ENCODE results near the gene DGAT2.

The DGAT2 gene

DNA sequence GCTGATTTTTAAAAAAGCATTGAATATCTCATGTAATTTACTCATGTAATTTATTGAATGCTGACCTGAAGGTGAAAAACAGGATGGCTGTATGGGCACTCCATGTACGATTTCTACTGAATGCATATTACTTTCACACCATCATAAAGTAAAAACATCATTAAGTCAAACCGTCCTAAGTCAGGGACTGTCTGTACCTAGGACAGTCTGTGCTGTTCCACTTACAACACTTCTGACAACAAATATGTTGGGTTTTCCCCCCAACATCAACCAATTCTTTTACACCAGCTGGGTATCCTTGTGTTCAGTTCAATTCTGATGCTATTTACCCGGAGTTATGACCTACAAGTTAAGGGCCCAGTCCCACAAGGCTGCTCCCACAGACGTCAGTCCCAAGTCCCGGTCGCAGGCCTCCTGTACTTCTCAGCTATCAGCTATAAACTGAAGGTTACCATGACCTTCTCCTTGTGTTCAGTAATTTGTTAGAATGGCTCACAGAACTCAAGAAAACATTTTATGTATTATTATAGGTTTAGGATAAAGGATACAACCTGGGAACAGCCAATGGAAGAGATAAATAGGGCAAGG, 63.4 kb downstream of the DGAT2 start:
- H3K27me3 ChIP-seq (ENCODE audit: insufficient read depth, poor library complexity, severe bottlenecking) = no peaks in the 10 kb centered on the region
- H3K4me3 ChIP-seq (ENCODE audit: severe bottlenecking) = no peak overlapping the region
- no peak for DNase-seq (ENCODE audit: low spot score)
- no peaks in the 10 kb centered on the region for H3K4me1 ChIP-seq (ENCODE audit: insufficient read depth, poor library complexity, severe bottlenecking)
- H3K27ac ChIP-seq (ENCODE audit: poor library complexity, severe bottlenecking) = no peak overlapping the region
- no peaks in the 10 kb centered on the region for H3K9me3 ChIP-seq (ENCODE audit: severe bottlenecking)
- H3K36me3 ChIP-seq (ENCODE audit: low read depth) = peaks cover 4% of the 10 kb centered on the region
- no peak for ATAC-seq (ENCODE audit: low read depth)
- TF ChIP-seq, protein P1, sequence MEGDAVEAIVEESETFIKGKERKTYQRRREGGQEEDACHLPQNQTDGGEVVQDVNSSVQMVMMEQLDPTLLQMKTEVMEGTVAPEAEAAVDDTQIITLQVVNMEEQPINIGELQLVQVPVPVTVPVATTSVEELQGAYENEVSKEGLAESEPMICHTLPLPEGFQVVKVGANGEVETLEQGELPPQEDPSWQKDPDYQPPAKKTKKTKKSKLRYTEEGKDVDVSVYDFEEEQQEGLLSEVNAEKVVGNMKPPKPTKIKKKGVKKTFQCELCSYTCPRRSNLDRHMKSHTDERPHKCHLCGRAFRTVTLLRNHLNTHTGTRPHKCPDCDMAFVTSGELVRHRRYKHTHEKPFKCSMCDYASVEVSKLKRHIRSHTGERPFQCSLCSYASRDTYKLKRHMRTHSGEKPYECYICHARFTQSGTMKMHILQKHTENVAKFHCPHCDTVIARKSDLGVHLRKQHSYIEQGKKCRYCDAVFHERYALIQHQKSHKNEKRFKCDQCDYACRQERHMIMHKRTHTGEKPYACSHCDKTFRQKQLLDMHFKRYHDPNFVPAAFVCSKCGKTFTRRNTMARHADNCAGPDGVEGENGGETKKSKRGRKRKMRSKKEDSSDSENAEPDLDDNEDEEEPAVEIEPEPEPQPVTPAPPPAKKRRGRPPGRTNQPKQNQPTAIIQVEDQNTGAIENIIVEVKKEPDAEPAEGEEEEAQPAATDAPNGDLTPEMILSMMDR (IDR thresholded peaks at IDR 0.05; ENCODE audit: poor library complexity, severe bottlenecking) = no peak

- peaks cover 4% of the 10 kb centered on the region for H3K36me3 ChIP-seq (ENCODE audit: low read depth)
- H3K27ac ChIP-seq (ENCODE audit: poor library complexity, severe bottlenecking) = no peak overlapping the region
- no peak for ATAC-seq (ENCODE audit: low read depth)
These were observed 66.2 kb downstream of the DGAT2 start for GRCh38 chr11:75834728-75835127.

DNA sequence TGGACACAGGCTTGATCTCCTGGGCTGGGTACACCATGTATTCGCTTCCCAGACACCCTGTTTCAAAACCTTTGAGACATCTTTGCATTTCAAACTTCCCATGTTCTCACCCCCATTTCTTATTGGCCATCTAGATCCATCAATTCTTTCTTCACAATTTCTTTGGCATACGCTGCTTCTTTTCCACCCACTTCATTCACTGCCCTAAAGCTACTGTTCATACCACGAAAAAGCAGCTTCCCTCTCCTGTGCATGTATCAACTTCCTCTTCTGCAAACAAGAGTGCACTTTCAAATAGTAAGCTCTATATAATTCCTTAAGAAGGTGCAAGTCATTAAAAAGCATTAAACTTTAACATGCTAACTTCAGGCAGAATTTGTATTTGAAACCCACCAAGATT, 67.8 kb downstream of the DGAT2 start:
- Histone ChIP-seq H3K4me1 (ENCODE audit: insufficient read depth, poor library complexity, severe bottlenecking) (peaks cover 7% of the 10 kb centered on the region), H3K27ac (ENCODE audit: poor library complexity, severe bottlenecking) (no peak overlapping the region), H3K9me3 (ENCODE audit: severe bottlenecking) (no peaks in the 10 kb centered on the region), H3K36me3 (ENCODE audit: low read depth) (no peaks in the 10 kb centered on the region; the same call in 1 of the 2 replicates), H3K27me3 (ENCODE audit: insufficient read depth, poor library complexity, severe bottlenecking) (no peaks in the 10 kb centered on the region), H3K4me3 (ENCODE audit: severe bottlenecking) (no peak overlapping the region)
- DNase-seq (ENCODE audit: low spot score) (no peak), ATAC-seq (ENCODE audit: low read depth) (no peak)
- TF ChIP-seq, protein P1 (IDR thresholded peaks at IDR 0.05; ENCODE audit: poor library complexity, severe bottlenecking) = no peak

More at GRCh38 chr11:75834728-75835127, 66.2 kb downstream of the DGAT2 start:
- TF ChIP-seq, protein P1 (IDR thresholded peaks at IDR 0.05; ENCODE audit: poor library complexity, severe bottlenecking) = no peak
- Histone ChIP-seq H3K4me1 (ENCODE audit: insufficient read depth, poor library complexity, severe bottlenecking) (peaks cover 4% of the 10 kb centered on the region), H3K4me3 (ENCODE audit: severe bottlenecking) (no peak overlapping the region), H3K9me3 (ENCODE audit: severe bottlenecking) (no peaks in the 10 kb centered on the region), H3K27me3 (ENCODE audit: insufficient read depth, poor library complexity, severe bottlenecking) (no peaks in the 10 kb centered on the region)
- no peak for DNase-seq (ENCODE audit: low spot score)

GRCh38 chr11:75839851-75840250, 71.3 kb downstream of the DGAT2 start:
- Histone ChIP-seq H3K27ac (ENCODE audit: poor library complexity, severe bottlenecking) (no peak overlapping the region), H3K4me3 (ENCODE audit: severe bottlenecking) (no peak overlapping the region), H3K27me3 (ENCODE audit: insufficient read depth, poor library complexity, severe bottlenecking) (no peaks in the 10 kb centered on the region), H3K4me1 (ENCODE audit: insufficient read depth, poor library complexity, severe bottlenecking) (peaks cover 7% of the 10 kb centered on the region), H3K9me3 (ENCODE audit: severe bottlenecking) (no peaks in the 10 kb centered on the region), H3K36me3 (ENCODE audit: low read depth) (no peaks in the 10 kb centered on the region; the same call in 1 of the 2 replicates)
- DNase-seq (ENCODE audit: low spot score) (no peak), ATAC-seq (ENCODE audit: low read depth) (no peak)
- TF ChIP-seq, protein P1 (IDR thresholded peaks at IDR 0.05; ENCODE audit: poor library complexity, severe bottlenecking) = no peak

DNA sequence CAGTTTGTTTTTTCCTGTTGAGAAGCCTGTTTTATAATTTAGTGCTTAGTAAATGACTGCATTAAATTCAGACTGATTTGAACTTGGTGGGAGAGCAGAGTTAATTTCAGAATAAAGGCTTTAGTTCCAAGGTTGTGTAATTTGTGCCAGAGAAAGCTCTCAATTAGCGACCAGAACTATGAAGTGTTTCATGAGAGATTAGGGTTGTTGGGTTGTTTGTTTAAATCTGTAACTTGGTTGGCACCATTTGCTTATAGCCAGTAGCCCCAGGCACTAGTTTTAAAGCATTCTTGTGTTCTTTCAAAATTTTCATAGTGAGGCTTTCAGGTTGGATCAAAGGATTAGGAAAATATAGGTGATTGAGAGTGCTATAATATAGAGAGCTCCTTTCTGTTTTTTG, 71.9 kb downstream of the DGAT2 start:
- ATAC-seq (ENCODE audit: low read depth) (no peak), DNase-seq (ENCODE audit: low spot score) (no peak)
- no peak overlapping the region for H3K27ac ChIP-seq (ENCODE audit: poor library complexity, severe bottlenecking)
- H3K36me3 ChIP-seq (ENCODE audit: low read depth) = no peaks in the 10 kb centered on the region; the same call in 1 of the 2 replicates
- TF ChIP-seq, protein P1 (IDR thresholded peaks at IDR 0.05; ENCODE audit: poor library complexity, severe bottlenecking) = no peak
- peaks cover 7% of the 10 kb centered on the region for H3K4me1 ChIP-seq (ENCODE audit: insufficient read depth, poor library complexity, severe bottlenecking)
- peaks cover 2% of the 10 kb centered on the region for H3K9me3 ChIP-seq (ENCODE audit: severe bottlenecking)
- no peak overlapping the region for H3K4me3 ChIP-seq (ENCODE audit: severe bottlenecking)
- H3K27me3 ChIP-seq (ENCODE audit: insufficient read depth, poor library complexity, severe bottlenecking) = no peaks in the 10 kb centered on the region
